PC-9 (cell line): ENCODE measurements around the gene DNALI1.

ENCODE experiments used
- CTCF ChIP-seq: fragments of 200-600 bp; sonication (generic); conservative IDR thresholded peaks from 2 replicates; pipeline ENCODE4 v1.6.1; 2017; ENCODE audit warnings: mixed run types, antibody characterized with exemption, mild to moderate bottlenecking, moderate library complexity
- EZH2 ChIP-seq: fragments of 200-600 bp; sonication (generic); IDR thresholded peaks from 2 replicates; pipeline ENCODE4 v1.8.0; 2017; ENCODE audit warnings: antibody characterized with exemption, low read depth

GRCh38 chr1:37595440-37596181, 38.9 kb downstream of the DNALI1 start, which contains the start of gene GNL2:
- TF ChIP-seq EZH2 (no peak), CTCF (no peak)
